ENCODE data around the gene IL17C. TPM values are rescaled to one million over a fixed set of nuclear protein-coding genes. Genes with fewer than 3 reads are reported as not detected.
A peak's percentile ranks its signal among the peaks of the same experiment; 100 is the strongest.

Gene IL17C
- total RNA-seq, 4 donors from 2014 or later = not detected

DNA sequence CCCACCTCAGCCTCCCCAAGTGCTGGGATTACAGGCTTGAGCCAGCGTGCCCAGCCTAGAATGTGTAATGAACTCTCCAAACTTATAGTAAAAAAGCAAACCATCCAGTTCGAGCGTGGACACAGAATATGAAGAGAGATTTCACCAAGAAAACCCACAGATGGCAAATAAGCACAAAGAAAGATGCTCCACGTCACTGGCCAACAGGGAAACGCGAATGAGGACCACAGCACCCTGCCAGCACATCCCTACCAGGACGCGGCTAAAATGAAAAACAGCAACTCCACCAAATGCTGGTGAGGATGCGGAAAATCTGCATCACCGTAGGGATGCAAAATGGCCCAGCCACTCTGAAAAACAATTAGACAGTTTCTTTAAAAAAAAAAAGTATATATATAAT, 23.1 kb downstream of the IL17C start:
- intact Hi-C loops (cut with DNase I; ENCODE audit: low total_unique reads) = no loop called here
- TF ChIP-seq, protein P1, sequence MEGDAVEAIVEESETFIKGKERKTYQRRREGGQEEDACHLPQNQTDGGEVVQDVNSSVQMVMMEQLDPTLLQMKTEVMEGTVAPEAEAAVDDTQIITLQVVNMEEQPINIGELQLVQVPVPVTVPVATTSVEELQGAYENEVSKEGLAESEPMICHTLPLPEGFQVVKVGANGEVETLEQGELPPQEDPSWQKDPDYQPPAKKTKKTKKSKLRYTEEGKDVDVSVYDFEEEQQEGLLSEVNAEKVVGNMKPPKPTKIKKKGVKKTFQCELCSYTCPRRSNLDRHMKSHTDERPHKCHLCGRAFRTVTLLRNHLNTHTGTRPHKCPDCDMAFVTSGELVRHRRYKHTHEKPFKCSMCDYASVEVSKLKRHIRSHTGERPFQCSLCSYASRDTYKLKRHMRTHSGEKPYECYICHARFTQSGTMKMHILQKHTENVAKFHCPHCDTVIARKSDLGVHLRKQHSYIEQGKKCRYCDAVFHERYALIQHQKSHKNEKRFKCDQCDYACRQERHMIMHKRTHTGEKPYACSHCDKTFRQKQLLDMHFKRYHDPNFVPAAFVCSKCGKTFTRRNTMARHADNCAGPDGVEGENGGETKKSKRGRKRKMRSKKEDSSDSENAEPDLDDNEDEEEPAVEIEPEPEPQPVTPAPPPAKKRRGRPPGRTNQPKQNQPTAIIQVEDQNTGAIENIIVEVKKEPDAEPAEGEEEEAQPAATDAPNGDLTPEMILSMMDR (IDR thresholded peaks at IDR 0.05) = no peak
- no peak for TF ChIP-seq POLR2A (IDR thresholded peaks at IDR 0.05)

DNA sequence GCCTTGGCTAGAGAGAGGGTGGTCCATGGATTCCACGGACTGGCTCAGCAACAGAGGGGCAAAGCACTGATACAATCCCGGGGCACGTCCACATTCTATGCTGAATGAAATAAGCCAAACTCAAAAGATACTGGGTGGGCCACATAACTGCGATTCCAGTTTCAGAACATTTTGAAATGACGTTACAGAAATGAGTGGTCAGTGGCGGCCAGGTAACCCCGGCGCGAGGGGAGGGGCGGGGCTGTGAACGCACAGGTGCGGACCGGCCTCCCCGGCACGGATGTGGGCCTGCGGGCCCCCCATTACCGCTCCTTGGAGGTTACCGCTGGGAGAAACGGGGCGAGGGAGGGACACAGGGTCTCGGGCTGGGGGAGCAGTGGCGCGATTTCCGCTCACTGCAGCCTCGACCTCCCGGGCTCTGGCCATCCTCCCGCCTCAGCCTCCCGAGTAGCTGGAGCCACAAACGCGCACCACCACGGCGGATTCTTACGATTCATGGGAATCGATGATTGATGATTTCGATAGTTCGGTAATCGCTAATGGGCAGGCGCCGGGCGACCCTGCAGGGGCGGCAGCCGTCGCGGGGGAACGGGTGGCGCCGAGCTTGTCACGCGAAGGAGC, 24.0 kb downstream of the IL17C start:
- Histone ChIP-seq H3K27me3 (no peaks in the 10 kb centered on the region), H3K27ac (peak overlapping the region; percentile 74 to 76), H3K9me3 (no peaks in the 10 kb centered on the region), H3K4me3 (peak overlapping the region; percentile 75 to 97), H3K4me1 (peaks cover 0 to 4% of the 10 kb centered on the region in 2 donors), H3K36me3 (no peaks in the 10 kb centered on the region)
- TF ChIP-seq, protein P1 (IDR thresholded peaks at IDR 0.05) = no peak
- TF ChIP-seq POLR2A (IDR thresholded peaks at IDR 0.05) = no peak
- no peak for DNase-seq
- intact Hi-C loops (cut with DNase I; ENCODE audit: low total_unique reads) = no loop called here

More for the DNA sequence above, 23.1 kb downstream of the IL17C start:
- Histone ChIP-seq H3K36me3 (no peaks in the 10 kb centered on the region), H3K9me3 (no peaks in the 10 kb centered on the region), H3K4me1 (peaks cover 0 to 4% of the 10 kb centered on the region in 2 donors), H3K4me3 (no peak overlapping the region), H3K27me3 (no peaks in the 10 kb centered on the region), H3K27ac (no peak overlapping the region)
- no peak for DNase-seq

DNA sequence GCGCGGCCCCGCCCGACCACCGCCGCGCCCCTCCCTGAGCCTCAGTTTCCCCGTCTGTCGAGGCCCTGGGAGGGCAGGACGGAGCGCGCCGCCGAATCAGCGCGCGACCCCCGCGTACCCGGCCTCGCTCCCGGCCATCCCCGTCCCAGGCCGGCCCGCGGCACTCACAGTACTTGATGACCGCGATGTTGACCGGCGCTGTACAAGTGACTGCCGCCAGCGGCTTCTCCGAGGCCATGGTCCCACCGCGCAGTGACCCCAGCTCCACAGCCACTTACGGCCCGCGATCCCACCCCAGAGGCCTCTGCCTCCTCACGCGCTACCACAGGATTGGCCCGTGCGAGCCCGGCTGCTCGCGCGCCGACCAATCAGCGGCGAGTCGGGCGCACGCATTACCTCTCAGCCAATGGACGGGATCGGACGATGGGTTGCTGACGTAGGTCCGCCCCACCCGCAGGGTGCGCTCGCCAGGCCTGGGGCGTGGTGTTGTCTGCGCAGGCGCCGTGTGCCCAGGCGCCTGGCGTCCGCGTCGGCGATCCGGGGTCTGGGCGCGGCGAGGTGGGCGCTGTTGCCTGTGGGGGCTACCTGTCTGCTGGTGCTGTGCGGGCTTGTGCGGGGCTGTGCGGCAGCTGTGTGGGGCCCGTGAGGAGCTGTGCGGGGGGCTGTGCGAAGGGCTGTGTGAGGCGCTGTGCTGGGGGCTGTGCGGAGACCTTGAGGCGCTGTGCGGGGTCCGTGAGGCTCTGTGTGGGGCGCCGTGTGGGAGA, 24.7 kb downstream of the IL17C start, which contains the start of gene MVD:
Gene MVD (minus strand): TSS at position 249 of the 764 bp plus-strand sequence. CDS start 11 bp downstream, at position 238.
- Histone ChIP-seq H3K27ac (peak within 1 kb of the TSS; percentile 74 to 77), H3K36me3 (no peaks in the 10 kb centered on the region), H3K27me3 (no peaks in the 10 kb centered on the region), H3K9me3 (no peaks in the 10 kb centered on the region), H3K4me3 (peak within 1 kb of the TSS; percentile 75 to 97), H3K4me1 (peaks cover 0 to 4% of the 10 kb centered on the region in 2 donors)
- intact Hi-C loops (cut with DNase I; ENCODE audit: low total_unique reads) = no loop called here
- DNase-seq = peak; percentile 95 to 96
- peak; percentile 80 to 83 for TF ChIP-seq POLR2A (IDR thresholded peaks at IDR 0.05)
- TF ChIP-seq, protein P1 (IDR thresholded peaks at IDR 0.05) = peak in 1 of 4 experiments; percentile 11

DNA sequence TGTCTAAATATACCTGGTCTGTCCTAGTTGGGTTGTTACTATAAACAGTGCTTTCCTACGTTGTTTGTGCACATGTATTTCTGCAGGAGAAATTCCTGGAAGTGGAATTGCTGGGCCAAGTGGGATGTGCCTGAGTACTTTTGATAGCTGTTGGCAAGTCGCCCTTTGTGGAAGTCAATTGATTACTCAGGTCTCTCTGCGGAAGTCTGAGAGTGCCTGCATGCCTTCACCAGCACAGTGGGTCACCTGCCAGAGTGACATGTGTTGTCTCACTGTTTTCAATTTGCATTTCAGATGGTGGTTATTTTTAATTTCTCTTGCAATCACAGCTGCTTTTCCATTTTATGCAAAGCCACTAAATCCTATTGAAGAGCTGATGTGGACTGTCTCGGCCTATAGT, 26.8 kb downstream of the IL17C start:
- intact Hi-C loops (cut with DNase I; ENCODE audit: low total_unique reads) = no loop called here
- Histone ChIP-seq H3K4me3 (no peak overlapping the region), H3K27me3 (no peaks in the 10 kb centered on the region), H3K9me3 (no peaks in the 10 kb centered on the region), H3K4me1 (peaks cover 0 to 4% of the 10 kb centered on the region in 2 donors), H3K27ac (no peak overlapping the region), H3K36me3 (no peaks in the 10 kb centered on the region)
- TF ChIP-seq POLR2A (IDR thresholded peaks at IDR 0.05) = no peak
- TF ChIP-seq, protein P1 (IDR thresholded peaks at IDR 0.05) = no peak
- DNase-seq = no peak

DNA sequence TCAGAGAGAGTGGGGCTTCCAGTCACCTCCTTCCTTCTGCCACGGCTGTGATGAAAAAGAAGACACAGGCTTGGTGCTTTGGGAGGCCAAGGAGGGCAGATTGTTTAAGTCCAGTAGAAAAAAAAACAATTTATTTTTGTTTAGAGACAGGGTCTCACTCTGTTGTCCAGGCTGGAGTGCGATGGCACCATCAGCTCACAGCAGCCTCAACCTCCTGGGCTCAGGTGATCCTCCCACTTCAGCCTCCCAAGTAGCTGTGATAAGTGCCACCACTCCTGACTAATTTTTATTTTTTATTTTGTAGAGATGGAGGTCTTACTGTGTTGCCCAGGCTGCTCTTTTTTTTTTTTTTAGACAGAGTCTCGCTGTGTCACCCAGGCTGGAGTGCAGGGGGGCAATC, 27.2 kb downstream of the IL17C start:
- no peaks in the 10 kb centered on the region for H3K27me3 ChIP-seq

More for the DNA sequence above, 27.2 kb downstream of the IL17C start:
- Histone ChIP-seq H3K27ac (no peak overlapping the region), H3K9me3 (no peaks in the 10 kb centered on the region), H3K36me3 (no peaks in the 10 kb centered on the region), H3K4me3 (no peak overlapping the region), H3K4me1 (peaks cover 0 to 4% of the 10 kb centered on the region in 2 donors)
- intact Hi-C loops (cut with DNase I; ENCODE audit: low total_unique reads) = no loop called here
- no peak for DNase-seq
- no peak for TF ChIP-seq POLR2A (IDR thresholded peaks at IDR 0.05)
- TF ChIP-seq, protein P1 (IDR thresholded peaks at IDR 0.05) = no peak

All from uterus (tissue), 4 donors.